ENCODE data around the gene KPTN.

Gene KPTN

GRCh38 chr19:47509170-47509847 lies 25.3 kb upstream of the KPTN start:
- DNase-seq (ENCODE audit: low read depth in 2 of 2): no peak

- no peak for DNase-seq (ENCODE audit: low read depth in 2 of 2)
Measured at GRCh38 chr19:47508721-47509120, 24.7 kb upstream of the KPTN start.

- no peak for DNase-seq (ENCODE audit: low read depth in 2 of 2)
Measured at GRCh38 chr19:47507924-47508553, 24.0 kb upstream of the KPTN start.

GRCh38 chr19:47507012-47507411 lies 23.0 kb upstream of the KPTN start:
- no peak for DNase-seq (ENCODE audit: low read depth in 2 of 2)

GRCh38 chr19:47506459-47506858 lies 22.4 kb upstream of the KPTN start:
- no peak for DNase-seq (ENCODE audit: low read depth in 2 of 2)

GRCh38 chr19:47505506-47505905 lies 21.5 kb upstream of the KPTN start:
- DNase-seq (ENCODE audit: low read depth in 2 of 2): no peak

- no peak for DNase-seq (ENCODE audit: low read depth in 2 of 2)
Measured at GRCh38 chr19:47503826-47504150, 19.8 kb upstream of the KPTN start.

- no peak for DNase-seq (ENCODE audit: low read depth in 2 of 2)
Measured at GRCh38 chr19:47503130-47503825, 19.3 kb upstream of the KPTN start.

GRCh38 chr19:47499863-47500830 lies 16.1 kb upstream of the KPTN start:
- DNase-seq (ENCODE audit: low read depth in 2 of 2): no peak

- DNase-seq (ENCODE audit: low read depth in 2 of 2): no peak
Measured at GRCh38 chr19:47499371-47499770, 15.4 kb upstream of the KPTN start.

GRCh38 chr19:47498561-47498960 lies 14.5 kb upstream of the KPTN start:
- no peak for DNase-seq (ENCODE audit: low read depth in 2 of 2)

GRCh38 chr19:47497821-47498520 lies 14.0 kb upstream of the KPTN start:
- no peak for DNase-seq (ENCODE audit: low read depth in 2 of 2)

- no peak for DNase-seq (ENCODE audit: low read depth in 2 of 2)
Measured at GRCh38 chr19:47497050-47497766, 13.2 kb upstream of the KPTN start.

- no peak for DNase-seq (ENCODE audit: low read depth in 2 of 2)
Measured at GRCh38 chr19:47495478-47496372, 11.7 kb upstream of the KPTN start.

- DNase-seq (ENCODE audit: low read depth in 2 of 2): no peak
Measured at GRCh38 chr19:47494729-47495128, 10.7 kb upstream of the KPTN start.

GRCh38 chr19:47494211-47494547 lies 10.2 kb upstream of the KPTN start:
- no peak for DNase-seq (ENCODE audit: low read depth in 2 of 2)

- no peak for DNase-seq (ENCODE audit: low read depth in 2 of 2)
Measured at GRCh38 chr19:47493378-47494210, 9.6 kb upstream of the KPTN start.

- no peak for DNase-seq (ENCODE audit: low read depth in 2 of 2)
Measured at GRCh38 chr19:47492571-47493377, 8.8 kb upstream of the KPTN start.

Measured in stimulated activated CD4-positive, alpha-beta T cell treated with anti-CD3 and anti-CD28 coated beads, Interleukin-12 subunit alpha, Interleukin-12 subunit beta, amount 100 ng/mL, for 24 hours (primary cell).